HG03095 (cell line): ENCODE data around the gene SLC13A1.
"Not testable (repeated sequence)": the region's sequence is repeated elsewhere in the genome, so short reads cannot be mapped to it uniquely, and the experiment has no call there.

ENCODE experiments used
- ATAC-seq: cut with Tn5 transposase; IDR thresholded peaks from one replicate; pipeline ENCODE4 v1.9.1; 2021; ENCODE audit warnings: moderate library complexity; ENCODE audit not compliant: unreplicated experiment

The SLC13A1 gene

GRCh38 chr7:123131140-123131539 lies 68.6 kb downstream of the SLC13A1 start:
- ATAC-seq = no peak

- no peak for ATAC-seq
These were observed 73.1 kb downstream of the SLC13A1 start for GRCh38 chr7:123126691-123127090.

GRCh38 chr7:123126171-123126570 lies 73.6 kb downstream of the SLC13A1 start:
- no peak for ATAC-seq

GRCh38 chr7:123125231-123125630 lies 74.5 kb downstream of the SLC13A1 start:
- ATAC-seq = no peak

- ATAC-seq = no peak
These were observed 76.9 kb downstream of the SLC13A1 start for GRCh38 chr7:123122916-123123315.

GRCh38 chr7:123120286-123120685 lies 79.5 kb downstream of the SLC13A1 start:
- no peak for ATAC-seq

- ATAC-seq = no peak
These were observed 84.4 kb downstream of the SLC13A1 start for GRCh38 chr7:123115331-123115730.

GRCh38 chr7:123114288-123114687 lies 85.5 kb downstream of the SLC13A1 start:
- no peak for ATAC-seq

GRCh38 chr7:123112833-123113232 lies 86.9 kb downstream of the SLC13A1 start:
- ATAC-seq = no peak

- ATAC-seq = no peak
These were observed 100.1 kb downstream of the SLC13A1 start for GRCh38 chr7:123099712-123100111.

- no peak for ATAC-seq
These were observed 102.8 kb downstream of the SLC13A1 start for GRCh38 chr7:123096976-123097375.

GRCh38 chr7:123096434-123096833 lies 103.3 kb downstream of the SLC13A1 start:
- no peak for ATAC-seq

- no peak for ATAC-seq
These were observed 109.3 kb downstream of the SLC13A1 start for GRCh38 chr7:123090456-123090855.

- not testable (repeated sequence) for ATAC-seq
These were observed 112.9 kb downstream of the SLC13A1 start for GRCh38 chr7:123086910-123087309.

GRCh38 chr7:123084861-123085260 lies 114.9 kb downstream of the SLC13A1 start:
- not testable (repeated sequence) for ATAC-seq

- no peak for ATAC-seq
These were observed 120.7 kb downstream of the SLC13A1 start for GRCh38 chr7:123079021-123079420.

GRCh38 chr7:123075838-123076467 lies 123.8 kb downstream of the SLC13A1 start:
- peak; percentile 54 for ATAC-seq

- ATAC-seq = peak; percentile 62
These were observed 129.0 kb downstream of the SLC13A1 start for GRCh38 chr7:123070702-123071286.

GRCh38 chr7:123067814-123068213 lies 132.0 kb downstream of the SLC13A1 start:
- ATAC-seq = no peak
